GM19025 (cell line): Measurements from ENCODE around the gene ATXN1.
"Not testable (repeated sequence)": the region's sequence is repeated elsewhere in the genome, so short reads cannot be mapped to it uniquely, and the experiment has no call there.

Experiments
- ATAC-seq: cut with Tn5 transposase; IDR thresholded peaks from one replicate; pipeline ENCODE4 v1.9.1; 2021; ENCODE audit warnings: mild to moderate bottlenecking, low read depth, moderate library complexity; ENCODE audit not compliant: unreplicated experiment

Gene ATXN1

GRCh38 chr6:16728513-16729182 is 32.6 kb downstream of the ATXN1 start:
- no peak for ATAC-seq

- ATAC-seq, result no peak
Observed at GRCh38 chr6:16727996-16728395, 33.3 kb downstream of the ATXN1 start.

GRCh38 chr6:16725145-16725864 is 36.0 kb downstream of the ATXN1 start:
- no peak for ATAC-seq

GRCh38 chr6:16723826-16724225 is 37.4 kb downstream of the ATXN1 start:
- no peak for ATAC-seq

GRCh38 chr6:16723402-16723801 is 37.9 kb downstream of the ATXN1 start:
- ATAC-seq, result no peak

- no peak for ATAC-seq
Observed at GRCh38 chr6:16722630-16723029, 38.6 kb downstream of the ATXN1 start.

GRCh38 chr6:16721977-16722376 is 39.3 kb downstream of the ATXN1 start:
- ATAC-seq, result no peak

- ATAC-seq, result no peak
Observed at GRCh38 chr6:16720861-16721260, 40.4 kb downstream of the ATXN1 start.

- ATAC-seq, result no peak
Observed at GRCh38 chr6:16719488-16719887, 41.8 kb downstream of the ATXN1 start.

GRCh38 chr6:16718356-16718755 is 42.9 kb downstream of the ATXN1 start:
- ATAC-seq, result no peak

- no peak for ATAC-seq
Observed at GRCh38 chr6:16717275-16717942, 43.9 kb downstream of the ATXN1 start.

GRCh38 chr6:16716321-16716858 is 44.9 kb downstream of the ATXN1 start:
- ATAC-seq, result no peak

GRCh38 chr6:16713597-16713996 is 47.7 kb downstream of the ATXN1 start:
- no peak for ATAC-seq

GRCh38 chr6:16712931-16713484 is 48.3 kb downstream of the ATXN1 start:
- no peak for ATAC-seq

- ATAC-seq, result peak; percentile 63
Observed at GRCh38 chr6:16712255-16712930, 48.9 kb downstream of the ATXN1 start.

GRCh38 chr6:16711546-16712254 is 49.6 kb downstream of the ATXN1 start:
- ATAC-seq, result no peak

- ATAC-seq, result peak; percentile 51
Observed at GRCh38 chr6:16706911-16707783, 54.1 kb downstream of the ATXN1 start.

- not testable (repeated sequence) for ATAC-seq
Observed at GRCh38 chr6:16706491-16706890, 54.8 kb downstream of the ATXN1 start.

- no peak for ATAC-seq
Observed at GRCh38 chr6:16706029-16706428, 55.2 kb downstream of the ATXN1 start.
